ENCODE measurements around the gene TBL1XR1. TPM values are rescaled to one million over a fixed set of nuclear protein-coding genes. Genes with fewer than 3 reads are reported as not detected.

Gene TBL1XR1
- total and polyA plus RNA-seq, 2 of the 8 experiments (the other 6 are each of a cell fraction or from before 2014, with no cell fraction given), result 28.1 to 147 TPM

DNA sequence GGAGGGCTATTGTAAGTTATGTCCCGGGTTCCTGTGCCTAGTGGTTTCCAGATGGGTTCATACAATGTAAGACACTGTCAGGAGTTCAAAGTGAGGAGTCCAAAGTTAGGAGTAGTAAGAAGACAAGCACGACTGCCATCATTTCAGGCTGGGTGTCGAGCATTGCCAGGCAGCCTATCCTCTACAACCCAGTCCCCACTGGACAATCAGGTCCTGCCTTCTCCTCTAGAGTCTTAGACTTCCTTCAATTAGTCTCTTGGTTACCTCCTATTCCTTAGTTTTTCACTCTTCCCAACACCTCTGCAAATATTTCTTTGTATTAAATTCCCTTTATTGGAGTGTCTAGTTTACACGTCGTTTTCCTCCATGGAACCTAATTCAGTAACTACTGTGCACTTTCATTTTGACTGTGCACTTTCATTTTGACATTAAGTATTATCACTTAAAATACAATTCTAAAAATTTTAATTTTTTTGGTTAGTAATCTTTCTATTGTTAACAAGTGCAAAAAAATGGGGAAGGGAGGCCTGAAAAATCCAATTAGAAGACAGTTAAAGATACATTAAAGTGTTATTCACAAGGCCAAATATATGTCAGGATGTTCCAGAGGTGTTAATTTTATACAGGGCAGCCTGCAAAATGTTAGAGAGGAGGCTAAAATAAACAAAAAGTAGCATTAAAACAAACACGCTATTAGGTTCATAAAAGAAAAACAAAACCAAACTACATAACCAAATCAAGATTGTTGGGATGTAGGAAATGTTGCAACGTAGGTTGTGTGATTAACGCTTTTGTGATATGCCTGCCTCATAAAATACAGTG is 155.3 kb downstream of the TBL1XR1 start:
- H4K8ac ChIP-seq (ENCODE audit: extremely low read depth, insufficient read depth, low read length), result no peak overlapping the region
- H4K5ac ChIP-seq (ENCODE audit: insufficient read length, low read depth, low read length), result no peak overlapping the region
- peaks cover 0 to 6% (median 2%) of the 10 kb centered on the region in 4 experiments; a peak in 3 of 7 replicates for H3K4me1 ChIP-seq (replicated peaks in 1 of 4; ENCODE audit: control insufficient read depth in 3 of 4, insufficient read depth in 4 of 4, low read length in 3 of 4)
- H3K4me2 ChIP-seq (ENCODE audit: insufficient read depth in 1 of 2, low read depth in 2 of 2, low read length in 2 of 2), result no peak overlapping the region
- ChIA-PET POLR2A (ENCODE audit: partially characterized antibody) (no interaction called here), CTCF (ENCODE audit: partially characterized antibody) (no interaction called here)
- no peak overlapping the region for H2AK5ac ChIP-seq (ENCODE audit: low read depth, low read length)
- H3K4ac ChIP-seq (replicated peaks; ENCODE audit: insufficient read length, low read depth, low read length), result no peak overlapping the region
- DNase-seq (ENCODE audit: low read depth in 1 of 2, low spot score in 2 of 2), result no peak
- no peak overlapping the region for H2BK5ac ChIP-seq (ENCODE audit: low read depth, low read length)
- H3K27me3 ChIP-seq (replicated peaks in 1 of 4; ENCODE audit: control insufficient read depth in 3 of 4, extremely low read depth in 1 of 4, insufficient read depth in 3 of 4, low read length in 3 of 4), result no peaks in the 10 kb centered on the region
- H3K27ac ChIP-seq (ENCODE audit: low read depth, low read length), result no peak overlapping the region
- no peak overlapping the region for H3K23ac ChIP-seq (ENCODE audit: insufficient read length)
- no peaks in the 10 kb centered on the region for H3K9me3 ChIP-seq (ENCODE audit: insufficient read depth in 2 of 2, low read depth in 1 of 2, low read length in 1 of 2)
- no peak overlapping the region for H2BK12ac ChIP-seq (ENCODE audit: low read depth, low read length)
- H4K91ac ChIP-seq (replicated peaks; ENCODE audit: insufficient read length, low read length), result no peak overlapping the region
- TF ChIP-seq EGR1 (IDR thresholded peaks at IDR 0.05; ENCODE audit: borderline replicate concordance, low read depth, low read length), result no peak
- TF ChIP-seq FOSL1 (IDR thresholded peaks at IDR 0.05; ENCODE audit: insufficient read depth, low read depth, low read length), result no peak
- H3K79me1 ChIP-seq (ENCODE audit: low read depth, low read length), result no peaks in the 10 kb centered on the region
- no peak overlapping the region for H3K14ac ChIP-seq (ENCODE audit: insufficient read length)
- no peak overlapping the region for H2BK15ac ChIP-seq (ENCODE audit: low read length)
- H3K18ac ChIP-seq (ENCODE audit: extremely low read depth, low read length), result no peak overlapping the region
- no peak overlapping the region for H3K56ac ChIP-seq (replicated peaks; ENCODE audit: insufficient read length, low read depth, low read length)
- peaks cover 2 to 57% (median 23%) of the 10 kb centered on the region in 4 experiments; a peak in 7 of 8 replicates for H3K36me3 ChIP-seq (ENCODE audit: control insufficient read depth in 2 of 4, insufficient read depth in 4 of 4, low read length in 3 of 4)
- no peak overlapping the region for H2AFZ ChIP-seq (ENCODE audit: low read length)
- no peak overlapping the region for H2BK20ac ChIP-seq (ENCODE audit: low read length)
- H3K23me2 ChIP-seq (ENCODE audit: low read depth, low read length), result no peaks in the 10 kb centered on the region
- peaks cover 0 to 5% of the 10 kb centered on the region in 2 experiments; a peak in 1 of 4 replicates for H3K79me2 ChIP-seq (ENCODE audit: control insufficient read depth in 1 of 2, insufficient read depth in 2 of 2, low read length in 2 of 2)
- H3K9ac ChIP-seq (replicated peaks in 1 of 4; ENCODE audit: extremely low read depth in 1 of 4, low read depth in 3 of 4, low read length in 3 of 4), result peak overlapping the region in 1 of 4 experiments; percentile 40; a peak in 1 of 7 replicates
- no peak overlapping the region for H2BK120ac ChIP-seq (replicated peaks; ENCODE audit: low read depth, low read length)
- peaks cover 0 to 3% of the 10 kb centered on the region in 2 experiments for H4K20me1 ChIP-seq (replicated peaks in 1 of 2; ENCODE audit: control insufficient read depth in 1 of 2, insufficient read depth in 2 of 2, low read length in 2 of 2)
- no peak overlapping the region for H3K4me3 ChIP-seq (ENCODE audit: extremely low read depth in 1 of 4, insufficient read depth in 2 of 4, low read depth in 3 of 4, low read length in 4 of 4)
- 91% methylated on average over 8 of the region's 8 CpGs; no CpG with 5 or more reads in 1 of the 2 experiments for WGBS, 2 experiments (ENCODE audit: extremely low coverage in 1 of 2, insufficient coverage in 1 of 2, insufficient read length in 1 of 2, insufficient replicate concordance in 2 of 2, low coverage in 1 of 2, low lambda C conversion rate in 2 of 2, missing lambda C conversion rate in 1 of 2)
- FAIRE-seq, result no peak

Measured in H1 (cell line).